Ovary (tissue), 3 donors: ENCODE measurements around the gene CEP89.

Source experiments
- CTCF ChIP-seq, 3 donors: fragments of 450-650 bp in 2 of 3; fragments of 200-600 bp in 1 of 3; IDR thresholded peaks; one replicate each; pipeline versions ENCODE4 v1.5.1 to v1.8.0; 2016 to 2022; ENCODE audit warnings: antibody characterized with exemption in 3 of 3, mild to moderate bottlenecking in 1 of 3
- EP300 ChIP-seq: sonication (generic); formaldehyde crosslinking; IDR thresholded peaks from one replicate; pipeline ENCODE4 v1.6.1; 2017; ENCODE audit warnings: antibody characterized with exemption
- POLR2A ChIP-seq: fragments of 450-650 bp; IDR thresholded peaks from one replicate; pipeline ENCODE4 v1.6.1; 2017; ENCODE audit warnings: antibody characterized with exemption, mild to moderate bottlenecking, moderate library complexity
- donor health status: DM: no; HTN: no; CAD: no.

GRCh38 chr19:32998722-32999121 is 27.0 kb upstream of the CEP89 start:
- TF ChIP-seq CTCF (IDR thresholded peaks at IDR 0.05): no peak
- no peak for TF ChIP-seq EP300
- no peak for TF ChIP-seq POLR2A
